IMR-90 (cell line): ENCODE results near the gene RMND5A.
"Not testable (repeated sequence)": the region's sequence is repeated elsewhere in the genome, so short reads cannot be mapped to it uniquely, and the experiment has no call there.

ENCODE experiments used
- BHLHE40 ChIP-seq: fragments of 150-350 bp; IDR thresholded peaks from 2 replicates; pipeline ENCODE4 v1.6.1; 2016; ENCODE audit warnings: mild to moderate bottlenecking, low read depth, low read length
- CHD1 ChIP-seq: IDR thresholded peaks from 2 replicates; pipeline ENCODE4 v1.6.1; 2012; ENCODE audit warnings: low read depth, low read length, improper control_type of control experiment
- CTCF ChIP-seq: conservative IDR thresholded peaks from 2 replicates; pipeline ENCODE4 v1.5.1; 2012; ENCODE audit warnings: mild to moderate bottlenecking, low read depth, low read length, improper control_type of control experiment
- ELK1 ChIP-seq: fragments of 150-350 bp; IDR thresholded peaks from 2 replicates; pipeline ENCODE4 v1.6.1; 2016; ENCODE audit warnings: low read depth, mild to moderate bottlenecking, low read length, moderate library complexity, borderline replicate concordance
- FOS ChIP-seq: fragments of 150-350 bp; IDR thresholded peaks from 2 replicates; pipeline ENCODE4 v1.6.1; 2016; ENCODE audit warnings: low read depth, low read length
- MAZ ChIP-seq: IDR thresholded peaks from 2 replicates; pipeline ENCODE4 v1.6.1; 2012; ENCODE audit warnings: low read depth, mild to moderate bottlenecking, low read length, improper control_type of control experiment, moderate library complexity, borderline replicate concordance
- MXI1 ChIP-seq: IDR thresholded peaks from 2 replicates; pipeline ENCODE4 v1.6.1; 2012; ENCODE audit warnings: low read depth, mild to moderate bottlenecking, low read length, moderate library complexity, borderline replicate concordance
- POLR2A ChIP-seq: IDR thresholded peaks from 2 replicates; pipeline ENCODE4 v1.6.1; 2012; ENCODE audit warnings: mild to moderate bottlenecking, low read depth, low read length
- RAD21 ChIP-seq: IDR thresholded peaks from 2 replicates; pipeline ENCODE4 v1.6.1; 2012; ENCODE audit warnings: low read length, improper control_type of control experiment
- RCOR1 ChIP-seq: IDR thresholded peaks from 2 replicates; pipeline ENCODE4 v1.6.1; 2012; ENCODE audit warnings: mild to moderate bottlenecking, low read length, improper control_type of control experiment; ENCODE audit not compliant: insufficient replicate concordance
- SMC3 ChIP-seq: fragments of 150-350 bp; IDR thresholded peaks from 2 replicates; pipeline ENCODE4 v1.6.1; 2016; ENCODE audit warnings: low read depth, mild to moderate bottlenecking, antibody characterized with exemption, low read length, moderate library complexity
- USF2 ChIP-seq: fragments of 150-350 bp; IDR thresholded peaks from 2 replicates; pipeline ENCODE4 v1.6.1; 2017; ENCODE audit warnings: mild to moderate bottlenecking, antibody characterized with exemption, low read length, low read depth

GRCh38 chr2:86719637-86720539 is at the start of gene RMND5A:
- not testable (repeated sequence) for TF ChIP-seq ELK1, CTCF, RCOR1, FOS, MXI1, SMC3, POLR2A, RAD21, USF2
- TF ChIP-seq CHD1: peak; percentile 82; the same call in 1 of the 2 replicates
- peak; percentile 34; the same call in 1 of the 2 replicates for TF ChIP-seq MAZ
- peak; percentile 68; the same call in 1 of the 2 replicates for TF ChIP-seq BHLHE40
